HG02610 (cell line): ENCODE measurements around the gene DDX23.

Experiments
- ATAC-seq: cut with Tn5 transposase; IDR thresholded peaks from one replicate; pipeline ENCODE4 v1.9.1; 2021; ENCODE audit warnings: mild to moderate bottlenecking, moderate library complexity; ENCODE audit not compliant: unreplicated experiment

The DDX23 gene

DNA sequence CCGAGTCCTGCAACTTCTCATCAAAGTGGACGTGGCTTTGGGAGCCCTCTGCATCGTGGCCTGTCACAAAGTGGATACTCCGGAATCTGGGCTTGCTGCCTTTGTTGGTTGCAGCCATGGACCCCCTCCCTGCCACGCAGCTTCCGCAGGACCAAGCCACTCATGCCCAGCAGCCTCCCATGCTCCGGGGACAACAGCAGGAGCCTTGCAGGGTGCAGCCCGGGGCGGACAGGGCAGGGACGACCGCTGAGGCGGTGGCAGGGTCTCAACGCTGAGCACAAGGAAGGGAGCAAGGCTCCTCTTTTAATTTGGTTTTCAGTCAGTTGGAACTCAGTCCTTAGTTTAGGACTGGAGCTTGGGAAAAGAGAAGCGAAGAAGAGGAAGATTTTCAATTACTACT lies 51.0 kb downstream of the DDX23 start:
- no peak for ATAC-seq

DNA sequence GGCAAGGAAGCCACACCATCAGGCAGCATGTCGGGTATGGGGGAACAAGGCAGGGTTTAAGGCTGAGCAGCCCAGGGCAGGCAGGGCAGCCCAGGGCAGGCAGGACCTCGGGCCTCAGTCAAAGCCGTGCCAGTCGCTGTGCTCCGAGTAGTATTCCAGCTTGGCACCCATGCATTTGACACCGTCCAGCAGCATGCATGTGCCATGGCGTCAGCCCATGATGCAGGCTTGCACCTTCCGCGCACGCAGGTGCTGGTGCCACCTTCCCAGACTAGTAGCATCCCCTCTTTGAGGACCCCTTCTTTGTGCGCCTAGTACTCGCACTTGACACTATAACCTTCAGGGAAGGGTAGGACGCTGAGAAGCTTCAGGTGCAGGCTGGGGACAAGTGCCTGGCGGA lies 51.5 kb downstream of the DDX23 start:
- no peak for ATAC-seq

DNA sequence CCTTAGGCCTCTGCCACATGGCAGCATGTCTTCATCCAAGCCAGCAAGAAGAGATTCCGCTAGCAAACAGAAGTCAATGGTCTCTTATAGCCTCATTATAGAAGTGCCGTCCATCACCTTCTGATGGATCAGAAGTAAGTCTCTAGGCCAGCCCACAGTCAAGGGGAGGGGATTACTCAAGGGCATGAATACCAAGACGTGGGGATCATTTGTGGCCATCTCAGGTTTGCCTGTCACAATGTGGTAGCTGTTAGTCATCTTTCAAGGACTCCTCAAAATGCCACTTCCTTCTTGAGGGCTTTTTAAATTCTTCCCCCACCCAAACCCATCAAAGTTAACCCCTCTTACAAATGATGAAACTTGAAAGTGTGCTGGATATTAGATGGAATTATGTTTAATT lies 55.0 kb downstream of the DDX23 start:
- no peak for ATAC-seq

DNA sequence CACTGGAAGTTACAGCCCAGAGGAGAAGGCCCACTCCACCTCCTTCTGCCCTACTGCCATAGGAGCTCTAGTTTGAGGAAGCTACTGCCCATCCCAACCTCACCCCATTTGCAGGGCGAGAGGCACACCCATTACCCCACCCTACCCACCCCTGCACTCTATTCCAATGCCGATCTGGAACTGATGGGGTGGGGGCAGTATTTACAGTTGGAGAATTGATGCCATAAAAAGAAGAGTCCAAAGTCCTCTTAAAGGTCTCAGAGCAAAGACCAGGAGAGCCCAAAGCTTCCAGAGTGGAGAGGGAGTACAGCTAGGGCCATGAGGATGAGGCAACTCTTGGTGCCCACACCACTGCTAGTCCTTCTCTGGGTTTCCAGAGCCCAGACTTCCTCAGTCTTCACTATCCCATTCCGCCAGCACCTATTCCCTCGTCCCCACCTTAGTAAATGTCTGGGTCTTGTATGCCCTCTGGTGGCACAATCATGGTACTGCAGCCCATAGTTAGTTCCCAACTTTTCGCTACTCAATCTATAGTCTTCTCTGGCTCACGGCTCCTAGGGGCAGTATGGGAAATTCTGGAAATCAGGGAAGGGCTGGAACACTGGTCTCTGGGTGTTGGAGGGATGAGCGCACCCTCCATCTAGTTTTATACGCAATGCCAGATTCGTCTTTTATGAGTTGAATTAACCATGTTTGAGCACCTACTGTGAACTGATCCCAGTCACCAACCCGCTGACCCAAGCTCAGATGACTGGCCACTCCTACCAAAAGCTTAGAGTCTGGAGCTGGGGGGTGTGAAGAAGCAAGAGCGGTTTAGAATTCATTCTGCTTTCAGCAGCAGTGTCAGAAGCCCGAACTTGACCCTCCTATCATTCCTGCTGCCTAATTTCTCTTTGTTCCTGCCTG lies 56.2 kb downstream of the DDX23 start:
- no peak for ATAC-seq

DNA sequence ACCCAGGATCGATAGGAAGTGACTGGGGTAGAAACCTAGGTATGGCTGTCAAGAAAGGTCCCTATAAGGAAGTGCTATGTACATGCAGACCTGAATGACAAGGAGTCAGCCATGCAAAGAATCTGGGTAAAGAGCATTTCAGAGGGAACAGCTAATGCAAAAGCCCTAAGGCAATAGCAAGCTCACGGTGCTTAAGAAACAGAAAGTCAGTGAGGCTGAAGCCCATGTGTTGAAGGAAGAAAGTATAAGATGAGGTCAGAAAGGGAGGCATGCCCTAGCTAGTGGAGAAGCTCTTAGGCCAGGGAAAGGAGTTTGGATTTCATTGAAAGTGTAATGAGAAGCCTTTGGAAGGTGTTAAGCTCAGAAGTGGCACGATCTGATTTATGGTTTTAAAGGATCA lies 57.1 kb downstream of the DDX23 start:
- no peak for ATAC-seq

DNA sequence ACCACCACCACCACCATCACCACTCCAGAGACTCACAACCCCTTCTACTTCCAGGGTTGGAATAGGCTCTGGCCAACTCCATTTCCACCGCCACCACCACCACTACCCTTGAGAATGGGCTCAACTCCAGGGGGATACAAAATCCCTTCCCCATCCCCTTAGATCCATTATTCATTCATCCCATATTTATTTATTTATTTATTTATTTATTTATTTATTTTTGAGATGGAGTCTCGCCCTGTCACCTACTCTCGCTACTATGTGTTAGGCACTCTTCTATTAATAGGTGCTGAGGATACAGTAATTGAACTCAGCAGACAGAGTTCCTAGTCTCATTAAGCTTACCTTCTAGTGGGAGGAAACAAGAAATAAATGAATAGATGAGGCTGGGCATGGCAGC lies 58.3 kb downstream of the DDX23 start:
- ATAC-seq, result no peak

DNA sequence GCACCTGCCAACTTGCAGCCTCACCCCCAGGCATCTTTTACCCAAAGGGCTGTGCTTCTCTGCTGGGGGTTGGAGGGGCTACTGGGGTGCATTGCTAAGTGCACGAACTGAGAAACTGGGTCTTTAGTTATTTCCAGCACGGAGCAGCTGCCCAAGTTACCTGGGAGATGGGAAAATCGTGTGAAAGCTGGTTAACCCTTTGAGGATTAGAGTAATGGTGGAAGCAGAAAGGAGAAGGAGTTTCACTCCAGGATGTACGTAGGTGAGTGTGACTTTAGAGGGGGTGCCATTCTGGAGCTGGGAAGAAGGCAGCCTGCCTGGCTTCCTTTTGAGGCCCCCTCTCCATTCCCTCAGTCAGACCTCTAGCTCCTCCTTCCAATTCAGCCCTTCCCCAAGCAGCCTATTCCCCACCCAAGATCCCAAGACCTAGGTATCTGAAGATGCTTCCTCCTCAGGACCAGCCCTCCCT lies 62.1 kb downstream of the DDX23 start:
- no peak for ATAC-seq

DNA sequence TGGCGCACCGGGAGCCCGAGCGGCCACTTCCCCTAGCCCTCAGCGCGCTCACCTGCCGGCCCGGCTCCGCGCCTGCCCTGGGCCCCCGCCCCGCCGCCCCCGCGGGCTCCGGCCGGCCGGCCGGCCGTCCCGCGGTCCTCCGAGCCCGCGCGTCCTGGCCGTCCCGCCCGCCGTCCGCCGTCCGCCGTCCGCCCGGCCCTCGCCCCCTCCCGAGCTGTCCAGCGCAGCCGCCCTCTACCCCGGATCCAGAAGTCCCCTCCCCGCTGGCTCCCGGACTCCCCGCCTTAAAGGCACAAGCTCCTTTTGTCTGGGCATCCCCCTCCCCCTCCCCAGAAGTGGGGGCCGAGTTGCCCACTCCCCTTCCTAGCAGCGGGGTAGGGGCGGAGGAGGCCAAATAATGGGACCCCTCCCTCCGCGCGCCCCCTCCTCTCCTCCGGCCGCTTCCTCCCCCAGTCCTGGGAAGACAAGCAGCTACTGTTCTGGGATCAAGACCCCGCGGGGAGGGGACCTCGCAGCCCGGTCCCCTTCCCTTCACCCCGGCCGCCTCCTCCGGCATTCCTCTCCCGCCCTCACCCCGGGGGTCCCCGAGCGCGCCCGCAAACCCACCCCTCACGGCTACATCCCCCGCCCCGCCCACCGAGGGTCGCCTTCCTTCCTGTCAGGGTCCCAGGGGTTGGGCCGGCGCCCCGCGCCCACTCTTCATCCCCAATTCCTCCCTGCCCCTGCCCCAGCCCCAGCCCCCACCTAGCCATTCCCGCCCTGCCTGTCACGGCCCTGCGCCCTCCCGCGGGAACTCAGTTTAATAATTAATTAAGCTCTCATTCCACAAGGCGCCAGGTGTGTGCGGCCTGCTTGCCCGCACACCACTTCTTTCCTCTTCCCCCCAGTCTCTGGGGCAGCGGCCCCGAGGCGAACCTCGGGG lies 62.8 kb downstream of the DDX23 start, which contains the start of gene ADCY6:
Gene ADCY6 (minus strand): TSS at position 236 of the 922 bp plus-strand sequence. CDS start 5,655 bp downstream, outside the sequence.
- ATAC-seq, result no peak

DNA sequence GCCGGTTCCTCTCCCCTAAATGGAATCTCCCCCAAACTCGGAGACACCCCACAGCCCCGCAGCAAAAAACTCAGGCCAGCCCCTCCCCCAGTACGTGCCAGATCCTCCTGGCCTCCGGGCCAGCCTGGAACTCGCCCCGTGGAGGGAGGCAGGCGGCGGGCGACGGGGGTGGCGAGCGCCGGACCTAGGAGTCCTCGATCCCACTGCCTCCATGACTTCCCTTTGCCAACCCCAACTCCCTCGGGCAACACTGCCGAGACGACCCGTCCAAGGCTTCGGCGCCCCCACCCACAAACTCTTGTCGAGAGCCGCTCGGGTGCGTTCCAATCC lies 63.5 kb downstream of the DDX23 start:
- no peak for ATAC-seq

DNA sequence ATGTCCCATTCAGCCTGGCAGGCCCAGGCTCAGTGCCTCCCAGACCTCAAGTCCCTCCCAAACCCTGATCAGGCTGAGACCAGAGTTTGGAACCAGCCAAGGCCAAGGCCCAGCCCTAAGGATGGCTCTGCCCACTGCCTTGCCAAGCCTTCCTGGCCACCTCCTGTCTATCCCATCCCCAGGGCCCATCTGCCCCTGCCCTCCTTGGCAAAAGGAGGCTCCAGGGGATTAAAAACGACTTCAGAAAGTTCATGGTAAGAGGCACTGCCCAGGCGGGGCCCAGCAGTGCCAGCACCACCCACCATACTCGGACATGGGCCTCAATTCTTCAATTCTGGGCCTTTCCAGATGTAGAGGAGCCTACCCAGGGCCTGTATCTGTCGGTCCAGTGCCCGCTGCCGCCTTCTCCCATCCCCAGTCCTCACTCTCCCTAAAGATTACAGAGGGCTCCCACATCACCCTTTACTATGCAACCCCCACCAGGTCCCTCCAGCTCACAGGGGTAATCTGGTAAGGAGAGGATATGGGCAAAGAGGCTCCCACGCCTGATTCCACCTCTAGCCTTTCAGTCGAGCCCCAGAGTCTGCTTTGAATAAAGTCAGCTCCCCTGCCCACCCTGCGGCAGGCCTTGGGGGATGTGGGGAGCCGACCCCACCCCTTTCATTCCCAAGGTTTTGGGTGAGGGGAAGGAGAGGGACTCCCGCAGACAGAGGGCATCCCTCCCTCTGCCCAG lies 64.0 kb downstream of the DDX23 start:
- ATAC-seq, result no peak

DNA sequence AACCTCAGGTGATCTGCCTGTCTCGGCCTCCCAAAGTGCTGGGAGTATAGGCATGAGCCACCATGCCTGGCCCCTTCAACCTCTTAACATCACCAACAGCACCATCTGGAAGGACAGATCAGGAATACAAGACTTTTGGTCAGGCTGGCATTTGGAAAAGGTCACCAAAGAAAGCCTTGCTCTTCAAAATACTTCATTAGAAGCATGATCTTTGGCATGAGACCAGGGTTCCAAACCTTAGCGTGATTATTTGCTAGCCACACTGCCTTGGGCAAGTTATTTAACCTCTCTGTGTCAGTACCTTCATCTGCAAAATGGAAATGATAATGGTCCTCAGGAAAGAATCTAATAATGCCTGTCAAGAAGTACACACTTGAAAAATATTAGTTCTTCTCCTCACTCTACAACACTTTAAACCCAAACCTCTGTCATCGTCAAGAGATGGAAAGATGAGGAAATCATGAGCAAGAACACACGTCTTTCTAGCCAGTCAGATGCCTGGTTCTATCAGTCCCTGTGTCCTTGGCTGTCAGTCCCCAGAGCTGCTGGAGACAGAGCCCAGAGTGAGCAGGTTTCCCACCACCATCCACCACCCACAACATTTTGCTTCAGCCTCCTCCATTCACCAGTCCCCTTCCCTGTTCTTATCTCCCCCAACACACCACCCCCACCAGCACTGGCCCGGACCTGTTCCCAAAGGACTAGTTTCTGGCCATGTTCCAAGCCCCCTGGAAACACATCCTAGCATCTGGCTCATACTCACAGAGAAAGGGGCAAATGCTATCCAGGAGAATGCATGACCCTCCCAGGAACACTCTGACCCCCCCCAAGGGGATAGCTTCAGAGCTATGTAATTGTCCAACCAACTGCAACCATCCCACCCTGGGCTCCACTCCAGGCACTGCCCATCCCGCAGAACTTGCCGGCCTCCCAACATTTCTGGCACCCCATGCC lies 65.1 kb downstream of the DDX23 start:
- no peak for ATAC-seq

DNA sequence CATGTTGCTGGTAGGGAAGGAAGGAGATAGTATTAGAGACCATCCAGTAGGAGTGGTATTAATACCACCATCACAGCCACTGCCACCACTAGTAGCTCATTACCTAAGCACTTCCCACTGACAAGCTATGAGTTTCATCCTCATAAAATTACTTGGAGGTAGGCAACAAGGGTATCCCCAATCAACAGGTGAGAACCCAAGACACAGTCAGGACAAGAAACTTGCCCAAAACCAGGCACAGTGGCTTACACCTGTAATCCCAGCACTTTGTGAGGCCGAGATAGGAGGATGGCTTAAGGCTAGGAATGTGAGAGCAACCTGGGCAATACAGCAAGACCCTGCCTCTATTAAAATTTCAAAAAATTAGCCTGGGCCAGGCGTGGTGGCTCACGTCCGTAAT lies 68.5 kb downstream of the DDX23 start:
- ATAC-seq, result no peak

DNA sequence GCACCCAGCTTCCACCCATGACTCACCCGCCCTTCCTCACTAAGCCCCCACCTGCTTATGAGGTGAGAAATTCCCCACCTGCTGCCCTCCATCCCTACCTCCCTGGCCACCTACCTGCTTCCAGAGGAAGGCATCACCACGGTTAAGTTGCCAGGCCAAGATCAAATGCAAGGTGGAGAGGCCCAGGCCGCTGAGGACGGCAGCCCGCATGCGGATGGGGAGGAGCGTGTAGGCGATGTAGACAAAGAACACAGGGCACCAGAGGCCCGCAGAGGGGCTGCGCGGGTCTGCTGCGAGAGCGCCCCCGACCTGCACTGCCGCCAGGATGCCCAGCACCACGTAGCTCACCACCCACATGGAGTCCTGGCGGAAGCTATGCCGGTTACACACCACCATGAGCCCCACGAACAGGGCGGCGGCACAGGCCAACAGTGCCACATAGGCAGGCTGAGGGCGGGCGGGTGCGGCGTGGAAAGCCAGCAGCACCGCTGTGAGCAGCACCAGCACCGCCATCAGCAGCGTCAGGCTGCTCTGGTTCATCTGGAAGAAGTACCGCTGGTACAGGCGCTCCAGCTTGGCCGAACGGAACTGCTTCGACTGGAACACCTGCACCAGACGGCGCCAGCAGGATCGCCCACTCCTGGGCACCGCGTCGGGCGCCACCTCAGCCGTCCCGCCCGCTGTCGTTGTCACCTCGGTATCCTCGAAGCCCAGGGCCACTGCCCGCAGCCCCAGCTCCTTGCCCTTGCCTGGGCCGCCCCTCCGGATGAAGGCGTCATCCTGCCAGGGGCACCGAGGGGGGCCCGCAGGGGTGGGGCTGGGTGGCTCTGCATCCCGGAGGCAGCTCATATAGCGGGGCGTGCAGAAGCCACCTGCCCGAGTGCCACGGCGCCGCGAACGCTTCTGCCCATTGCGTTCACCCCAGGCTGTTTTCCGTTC lies 69.2 kb downstream of the DDX23 start:
- no peak for ATAC-seq

DNA sequence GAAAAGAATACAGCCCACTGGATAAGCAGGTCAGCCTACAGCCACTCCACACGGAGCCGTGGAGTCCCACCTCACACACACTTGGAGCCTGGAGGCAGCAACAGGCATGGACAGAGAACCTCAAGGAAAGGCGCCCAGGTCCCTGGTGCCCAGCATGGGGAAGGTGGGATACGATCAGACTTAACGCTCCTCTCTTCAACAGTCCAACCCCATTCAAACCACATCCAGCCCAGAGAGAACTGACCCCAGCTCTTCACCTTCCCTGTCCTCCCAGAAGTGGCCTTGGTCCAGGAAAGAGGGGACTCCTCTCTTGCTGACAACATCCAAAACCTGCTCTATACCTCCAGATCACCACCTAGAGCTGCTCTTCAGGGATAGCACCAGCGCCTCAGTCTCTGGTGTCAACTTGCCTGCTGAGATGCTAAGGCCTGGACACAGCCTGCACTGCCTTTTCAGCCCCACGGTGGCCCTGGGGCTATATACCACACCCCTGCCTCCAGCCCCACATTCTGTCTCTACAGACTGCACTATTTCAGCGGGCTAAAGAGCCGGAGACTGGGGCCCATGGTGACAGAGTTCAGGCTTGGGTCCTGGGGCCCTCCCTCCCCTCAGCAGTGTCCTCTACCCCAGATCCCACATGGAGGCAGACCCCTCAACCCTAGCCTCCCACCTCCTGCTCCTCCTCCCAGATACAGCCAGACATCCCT lies 70.1 kb downstream of the DDX23 start:
- ATAC-seq, result no peak

DNA sequence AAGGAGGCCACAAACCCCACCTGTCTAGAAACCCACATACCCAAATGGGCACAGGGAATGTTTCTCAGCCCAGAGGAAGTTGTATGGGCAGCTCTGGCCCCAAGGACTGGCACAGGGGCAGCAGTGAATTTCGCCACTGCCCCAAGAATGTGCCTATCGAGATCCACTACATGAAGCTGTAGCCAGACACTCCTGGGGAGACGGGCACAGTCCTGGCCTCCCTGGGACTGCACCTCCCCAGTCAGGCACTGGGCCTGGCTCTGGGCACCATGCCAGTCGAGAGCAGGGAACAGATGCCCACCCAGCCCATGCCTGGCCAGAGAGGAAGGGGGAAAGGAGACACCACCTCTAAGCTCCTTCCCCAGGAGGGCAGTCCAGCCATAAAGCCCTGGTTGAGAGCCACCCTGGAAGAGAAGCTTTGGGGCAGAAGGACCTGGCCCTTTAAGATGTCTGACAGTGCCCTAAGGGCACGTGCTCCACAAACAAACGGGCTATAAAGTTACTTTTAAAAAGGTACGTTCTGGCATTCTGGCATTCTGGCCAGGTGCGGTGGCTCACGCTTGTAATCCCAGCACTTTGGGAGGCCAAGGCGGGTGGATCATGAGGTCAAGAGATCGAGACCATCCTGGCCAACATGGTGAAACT lies 71.5 kb downstream of the DDX23 start:
- no peak for ATAC-seq

DNA sequence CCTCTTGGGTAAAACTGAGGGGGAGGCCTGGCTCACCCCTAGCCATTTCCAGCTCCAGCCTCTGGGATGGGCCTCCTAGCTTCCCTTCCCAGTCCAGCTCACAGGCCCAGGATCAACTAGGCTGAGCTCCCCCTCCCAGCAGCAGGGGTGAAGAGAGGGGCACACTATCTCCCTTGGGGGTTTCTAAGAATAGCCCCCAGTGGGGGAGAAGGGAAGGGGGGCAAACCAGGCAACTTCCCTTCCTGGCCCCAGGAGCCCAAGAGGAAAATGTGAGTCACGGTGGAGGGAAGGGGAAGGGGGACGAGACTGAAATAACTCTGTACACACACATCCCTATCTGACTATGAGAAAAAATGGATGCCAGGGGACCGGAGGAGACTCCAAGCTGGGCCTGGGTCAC lies 72.1 kb downstream of the DDX23 start:
- no peak for ATAC-seq
